Mononuclear cell (primary cell): ENCODE results near the gene ZNF621. TPM values are rescaled to one million over a fixed set of nuclear protein-coding genes. Genes with fewer than 3 reads are reported as not detected.
"Not testable (repeated sequence)": the region's sequence is repeated elsewhere in the genome, so short reads cannot be mapped to it uniquely, and the experiment has no call there.

Experiments
- H3K27me3 ChIP-seq: 2 replicates; pipeline ENCODE4 v1.6.0; 2011; ENCODE audit warnings: low read length, control low read depth; ENCODE audit not compliant: insufficient read depth
- H3K4me1 ChIP-seq: 2 replicates; pipeline ENCODE4 v1.5.1; 2011; ENCODE audit warnings: mild to moderate bottlenecking, low read length, control low read depth; ENCODE audit not compliant: insufficient read depth
- H3K4me3 ChIP-seq: 2 replicates; pipeline ENCODE4 v1.5.1; 2011; ENCODE audit warnings: mild to moderate bottlenecking, low read length, moderate library complexity
- H3K9me3 ChIP-seq: 2 replicates; pipeline ENCODE4 v1.5.1; 2011; ENCODE audit warnings: low read depth, mild to moderate bottlenecking, control low read depth, low read length
- total RNA-seq: library from RNA; depleted of rRNA; stranded (reverse); fragments of >200 nt; gene quantifications from one replicate; pipeline ENCODE4 v1.2.3, GENCODE V29; 2012

The ZNF621 gene
- total RNA-seq, 1 donor = 5.6 TPM

- H3K27me3 ChIP-seq = no peaks in the 10 kb centered on the region
- H3K4me3 ChIP-seq = no peak overlapping the region
- no peaks in the 10 kb centered on the region for H3K9me3 ChIP-seq
- H3K4me1 ChIP-seq = no peaks in the 10 kb centered on the region
Observed at GRCh38 chr3:40518067-40518466, 6.7 kb upstream of the ZNF621 start.

GRCh38 chr3:40518848-40519247, 5.9 kb upstream of the ZNF621 start:
- H3K4me3 ChIP-seq = no peak overlapping the region
- no peaks in the 10 kb centered on the region for H3K4me1 ChIP-seq
- no peaks in the 10 kb centered on the region for H3K9me3 ChIP-seq
- H3K27me3 ChIP-seq = no peaks in the 10 kb centered on the region

GRCh38 chr3:40521254-40521653, 3.5 kb upstream of the ZNF621 start:
- H3K9me3 ChIP-seq = no peaks in the 10 kb centered on the region
- no peaks in the 10 kb centered on the region for H3K27me3 ChIP-seq
- H3K4me1 ChIP-seq = peaks cover 16% of the 10 kb centered on the region
- H3K4me3 ChIP-seq = no peak overlapping the region

- Histone ChIP-seq H3K4me3 (no peak overlapping the region), H3K9me3 (no peaks in the 10 kb centered on the region), H3K27me3 (no peaks in the 10 kb centered on the region), H3K4me1 (peaks cover 16% of the 10 kb centered on the region)
Observed at GRCh38 chr3:40523781-40524180, 979 bp upstream of the ZNF621 start.

- Histone ChIP-seq H3K27me3 (no peaks in the 10 kb centered on the region), H3K4me1 (peaks cover 16% of the 10 kb centered on the region), H3K4me3 (peak overlapping the region; percentile 75), H3K9me3 (no peaks in the 10 kb centered on the region)
Observed at GRCh38 chr3:40524222-40524567, 565 bp upstream of the ZNF621 start.

- Histone ChIP-seq H3K27me3 (no peaks in the 10 kb centered on the region), H3K4me1 (peaks cover 16% of the 10 kb centered on the region), H3K4me3 (no peak overlapping the region), H3K9me3 (peaks cover 12% of the 10 kb centered on the region)
Observed at GRCh38 chr3:40528426-40528825, 3.7 kb downstream of the ZNF621 start.

GRCh38 chr3:40532252-40532651, 7.5 kb downstream of the ZNF621 start:
- Histone ChIP-seq H3K4me1 (no peaks in the 10 kb centered on the region), H3K4me3 (no peak overlapping the region), H3K27me3 (no peaks in the 10 kb centered on the region), H3K9me3 (peaks cover 12% of the 10 kb centered on the region)

GRCh38 chr3:40534283-40534682, 9.5 kb downstream of the ZNF621 start:
- H3K4me1 ChIP-seq = no peaks in the 10 kb centered on the region
- no peaks in the 10 kb centered on the region for H3K27me3 ChIP-seq
- no peak overlapping the region for H3K4me3 ChIP-seq
- peaks cover 12% of the 10 kb centered on the region for H3K9me3 ChIP-seq

- H3K4me3 ChIP-seq = no peak overlapping the region
- no peaks in the 10 kb centered on the region for H3K27me3 ChIP-seq
- no peaks in the 10 kb centered on the region for H3K9me3 ChIP-seq
- H3K4me1 ChIP-seq = no peaks in the 10 kb centered on the region
Observed at GRCh38 chr3:40546816-40547215, 22.1 kb downstream of the ZNF621 start.

- H3K9me3 ChIP-seq = no peaks in the 10 kb centered on the region
- no peaks in the 10 kb centered on the region for H3K4me1 ChIP-seq
- H3K27me3 ChIP-seq = no peaks in the 10 kb centered on the region
- H3K4me3 ChIP-seq = no peak overlapping the region
Observed at GRCh38 chr3:40550167-40550566, 25.4 kb downstream of the ZNF621 start.

GRCh38 chr3:40557575-40558161, 32.9 kb downstream of the ZNF621 start:
- Histone ChIP-seq H3K4me3 (no peak overlapping the region), H3K4me1 (no peaks in the 10 kb centered on the region)

GRCh38 chr3:40562482-40562881, 37.7 kb downstream of the ZNF621 start:
- H3K9me3 ChIP-seq, H3K4me3 ChIP-seq, H3K4me1 ChIP-seq, H3K27me3 ChIP-seq: not testable (repeated sequence)

More at GRCh38 chr3:40557575-40558161, 32.9 kb downstream of the ZNF621 start:
- Histone ChIP-seq H3K27me3 (no peaks in the 10 kb centered on the region), H3K9me3 (no peaks in the 10 kb centered on the region)

- H3K9me3 ChIP-seq, H3K27me3 ChIP-seq, H3K4me1 ChIP-seq, H3K4me3 ChIP-seq: not testable (repeated sequence)
Observed at GRCh38 chr3:40565629-40566028, 40.9 kb downstream of the ZNF621 start.

GRCh38 chr3:40566694-40567093, 41.9 kb downstream of the ZNF621 start:
- H3K4me1 ChIP-seq = no peaks in the 10 kb centered on the region
- H3K9me3 ChIP-seq = no peaks in the 10 kb centered on the region
- no peaks in the 10 kb centered on the region for H3K27me3 ChIP-seq
- H3K4me3 ChIP-seq = no peak overlapping the region

- Histone ChIP-seq H3K9me3 (no peaks in the 10 kb centered on the region), H3K4me3 (no peak overlapping the region), H3K4me1 (no peaks in the 10 kb centered on the region), H3K27me3 (no peaks in the 10 kb centered on the region)
Observed at GRCh38 chr3:40572588-40572987, 47.8 kb downstream of the ZNF621 start.

- no peak overlapping the region for H3K4me3 ChIP-seq
- H3K27me3 ChIP-seq = no peaks in the 10 kb centered on the region
- no peaks in the 10 kb centered on the region for H3K9me3 ChIP-seq
- H3K4me1 ChIP-seq = no peaks in the 10 kb centered on the region
Observed at GRCh38 chr3:40574050-40574449, 49.3 kb downstream of the ZNF621 start.
